Endothelial cell (in vitro differentiated cells): Measurements from ENCODE around the gene WDR81. TPM values are rescaled to one million over a fixed set of nuclear protein-coding genes. Genes with fewer than 3 reads are reported as not detected.

ENCODE experiments used
- DNase-seq: peaks from one replicate; pipeline ENCODE4 v3.0.0; 2021; ENCODE audit warnings: low spot score
- H3K27ac Mint-ChIP-seq: one replicate; pipeline ENCODE4 v1.8.0; 2021; ENCODE audit warnings: mixed read lengths, inconsistent platforms; ENCODE audit not compliant: unreplicated experiment
- H3K27me3 Mint-ChIP-seq: one replicate; pipeline ENCODE4 v1.8.0; 2021; ENCODE audit warnings: mild to moderate bottlenecking, moderate library complexity, mixed read lengths, inconsistent platforms; ENCODE audit not compliant: unreplicated experiment
- H3K36me3 Mint-ChIP-seq: one replicate; pipeline ENCODE4 v1.8.0; 2021; ENCODE audit warnings: mild to moderate bottlenecking, low read depth, mixed read lengths, inconsistent platforms; ENCODE audit not compliant: unreplicated experiment
- H3K4me1 Mint-ChIP-seq: one replicate; pipeline ENCODE4 v1.8.0; 2021; ENCODE audit warnings: mild to moderate bottlenecking, mixed read lengths, inconsistent platforms; ENCODE audit not compliant: unreplicated experiment
- H3K4me3 Mint-ChIP-seq: one replicate; pipeline ENCODE4 v1.8.0; 2021; ENCODE audit warnings: mild to moderate bottlenecking, mixed read lengths, inconsistent platforms; ENCODE audit not compliant: unreplicated experiment
- H3K9me3 Mint-ChIP-seq: one replicate; pipeline ENCODE4 v1.8.0; 2021; ENCODE audit warnings: mixed read lengths, inconsistent platforms; ENCODE audit not compliant: unreplicated experiment
- CTCF ChIP-seq: fragments of 200-600 bp; sonication (generic); IDR thresholded peaks from one replicate; pipeline ENCODE4 v1.5.0; 2021; ENCODE audit warnings: antibody characterized with exemption; ENCODE audit not compliant: unreplicated experiment
- total RNA-seq: library from RNA; stranded (reverse); fragmentation: NEBNext Ultra II Directional; extraction: Animal tissue kit (Norgen Biotek cat#: 25700); gene quantifications from one replicate; pipeline ENCODE4 v1.2.1, GENCODE V29; 2021; ENCODE audit not compliant: unreplicated experiment

WDR81 gene
- total RNA-seq, 1 donor from 2014 or later = 20.0 TPM

GRCh38 chr17:1783834-1784611, 59.5 kb downstream of the WDR81 start:
- Mint-ChIP-seq H3K27ac (peak overlapping the region; percentile 32), H3K4me3 (peak overlapping the region; percentile 15), H3K9me3 (no peaks in the 10 kb centered on the region), H3K4me1 (no peaks in the 10 kb centered on the region), H3K27me3 (no peaks in the 10 kb centered on the region), H3K36me3 (peaks cover 32% of the 10 kb centered on the region)
- no peak for DNase-seq
- TF ChIP-seq CTCF = peak; percentile 50

DNA sequence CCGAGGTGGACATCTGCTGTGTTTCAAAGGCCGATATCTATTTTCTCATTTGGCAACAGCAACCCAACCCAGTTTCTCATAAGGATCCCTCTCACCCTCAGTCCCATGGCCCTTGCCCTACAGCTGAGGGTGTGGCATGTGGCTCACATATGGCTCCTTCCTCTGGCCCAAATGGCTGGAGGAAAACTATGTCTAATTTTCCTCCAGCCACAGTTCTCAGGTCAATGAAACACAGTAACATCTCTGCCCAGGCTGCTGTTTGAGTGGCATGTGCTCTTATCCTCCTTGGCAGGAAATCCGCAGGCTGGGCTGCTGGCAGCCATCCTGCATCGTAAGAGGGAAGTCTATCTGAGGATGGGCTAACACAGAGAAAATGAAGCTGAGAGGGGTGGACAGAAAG, 61.4 kb downstream of the WDR81 start:
- no peak for DNase-seq
- Mint-ChIP-seq H3K27me3 (no peaks in the 10 kb centered on the region), H3K9me3 (no peaks in the 10 kb centered on the region), H3K4me3 (no peak overlapping the region), H3K27ac (no peak overlapping the region), H3K4me1 (no peaks in the 10 kb centered on the region), H3K36me3 (peaks cover 32% of the 10 kb centered on the region)
- no peak for TF ChIP-seq CTCF

GRCh38 chr17:1786708-1787107, 62.2 kb downstream of the WDR81 start:
- TF ChIP-seq CTCF = no peak
- no peak overlapping the region for H3K27ac Mint-ChIP-seq

GRCh38 chr17:1787301-1787902, 62.9 kb downstream of the WDR81 start:
- no peak for DNase-seq
- H3K4me3 Mint-ChIP-seq = no peak overlapping the region
- no peaks in the 10 kb centered on the region for H3K9me3 Mint-ChIP-seq
- no peak for TF ChIP-seq CTCF
- H3K36me3 Mint-ChIP-seq = peaks cover 24% of the 10 kb centered on the region
- no peak overlapping the region for H3K27ac Mint-ChIP-seq
- H3K27me3 Mint-ChIP-seq = no peaks in the 10 kb centered on the region
- H3K4me1 Mint-ChIP-seq = no peaks in the 10 kb centered on the region

More at GRCh38 chr17:1786708-1787107, 62.2 kb downstream of the WDR81 start:
- no peaks in the 10 kb centered on the region for H3K4me1 Mint-ChIP-seq
- no peaks in the 10 kb centered on the region for H3K9me3 Mint-ChIP-seq
- H3K36me3 Mint-ChIP-seq = peaks cover 31% of the 10 kb centered on the region
- H3K27me3 Mint-ChIP-seq = no peaks in the 10 kb centered on the region
- no peak for DNase-seq
- H3K4me3 Mint-ChIP-seq = no peak overlapping the region

Other genes with a start within 250 kb of the WDR81 start
- gene MYO1C, start 232.0 kb upstream of the WDR81 start, total RNA-seq = 117 TPM
- gene INPP5K, start 208.1 kb upstream of the WDR81 start, total RNA-seq = 40.9 TPM
- 215 TPM for gene PITPNA, start 161.9 kb upstream of the WDR81 start, total RNA-seq
- 71.4 TPM for gene SLC43A2, start 95.9 kb upstream of the WDR81 start, total RNA-seq
- 289 TPM for gene SCARF1, start 79.0 kb upstream of the WDR81 start, total RNA-seq
- 14.2 TPM for gene RILP, start 74.8 kb upstream of the WDR81 start, total RNA-seq
- 295 TPM for gene PRPF8, start 39.8 kb upstream of the WDR81 start, total RNA-seq
- gene TLCD2, start 14.3 kb upstream of the WDR81 start, total RNA-seq = 4.4 TPM
- 0.56 TPM for gene SERPINF2, start 18.2 kb downstream of the WDR81 start, total RNA-seq
- 0.77 TPM for gene SERPINF1, start 37.4 kb downstream of the WDR81 start, total RNA-seq
- gene SMYD4, start 105.2 kb downstream of the WDR81 start, total RNA-seq = 19.3 TPM
- gene RPA1, start 105.3 kb downstream of the WDR81 start, total RNA-seq = 105 TPM